HepG2 (cell line): ENCODE data around the gene SNRNP200. TPM values are rescaled to one million over a fixed set of nuclear protein-coding genes. Genes with fewer than 3 reads are reported as not detected.

ENCODE experiments used
- ATAC-seq: fragments of 200-7000 bp; cut with Tn5 transposase; 3 replicates; pipeline ENCODE4 v1.9.1; 2020; ENCODE audit warnings: mild to moderate bottlenecking, moderate library complexity
- BruUV-seq: library from RNA; stranded (reverse); fragments of 400-500 nt; replicated peaks from 2 replicates; lab custom pipeline; 2021; lab: Mats Ljungman, UMichigan
- CTCF ChIA-PET: fragments of 300-600 bp; formaldehyde crosslinking; extraction: SDS; loops from one replicate; lab custom pipeline; 2021; ENCODE audit warnings: low total read pairs, inconsistent platforms, low intra/inter-chr PET ratio; lab: Yijun Ruan, JAX
- POLR2A ChIA-PET: fragments of 350-600 bp; sonication (Branson Sonifier 250); formaldehyde crosslinking; loops from one replicate; lab custom pipeline; 2020; ENCODE audit warnings: antibody characterized with exemption, inconsistent platforms; lab: Yijun Ruan, JAX
- DNase-seq: peaks from one replicate; pipeline ENCODE4 v3.0.0-alpha.2; 2015; ENCODE audit warnings: low spot score
- FAIRE-seq: peaks from 3 replicates; lab custom pipeline; 2011; peaks lifted over from hg19 to GRCh38; lab: Jason Lieb, UNC
- H2AFZ ChIP-seq: one replicate; pipeline ENCODE4 v1.6.1; 2011; ENCODE audit warnings: low read length, inconsistent platforms
- H3K27ac ChIP-seq: fragments of 300-600 bp; 3 replicates; pipeline ENCODE4 v1.8.0; 2011; ENCODE audit warnings: mixed run types, mild to moderate bottlenecking, mixed read lengths, low read length, inconsistent platforms; ENCODE audit not compliant: insufficient read depth; ENCODE audit errors: extremely low read length
- H3K27me3 ChIP-seq, 2 experiments: fragments of 200-600 bp in 1 of 2; 2 replicates in 1 of 2; 3 replicates in 1 of 2; pipeline versions ENCODE4 v1.6.0 to v1.8.0; 2011; ENCODE audit warnings: low read length in 2 of 2, mild to moderate bottlenecking in 2 of 2, moderate library complexity in 2 of 2, inconsistent platforms in 1 of 2; ENCODE audit not compliant: insufficient read depth in 2 of 2, control insufficient read depth in 1 of 2
- H3K36me3 ChIP-seq, 2 experiments: fragments of 200-600 bp in 1 of 2; replicated peaks in 1 of 2; 2 replicates in 1 of 2; 3 replicates in 1 of 2; pipeline versions ENCODE4 v1.5.1 to v1.8.0; 2011; ENCODE audit warnings: low read length in 2 of 2, inconsistent platforms in 1 of 2; ENCODE audit not compliant: insufficient read depth in 2 of 2, control insufficient read depth in 1 of 2
- H3K4me1 ChIP-seq: 2 replicates; pipeline ENCODE4 v1.5.1; 2012; ENCODE audit warnings: low read length, inconsistent platforms; ENCODE audit not compliant: insufficient read depth
- H3K4me2 ChIP-seq: 2 replicates; pipeline ENCODE4 v1.6.0; 2011; ENCODE audit warnings: low read depth, low read length, inconsistent platforms
- H3K4me3 ChIP-seq, 3 experiments: fragments of 200-600 bp in 1 of 3; sonication (generic), shearing (Covaris generic) in 1 of 3; replicated peaks in 1 of 3; 2 replicates each; pipeline ENCODE4 v1.5.1; 2011 to 2016; ENCODE audit warnings: low read length in 3 of 3, inconsistent platforms in 2 of 3, low read depth in 2 of 3, mild to moderate bottlenecking in 2 of 3, control low read depth in 1 of 3, mixed read lengths in 1 of 3; ENCODE audit not compliant: insufficient read depth in 1 of 3
- H3K79me2 ChIP-seq: one replicate; pipeline ENCODE4 v1.6.1; 2011; ENCODE audit warnings: low read length, inconsistent platforms; ENCODE audit not compliant: insufficient read depth
- H3K9ac ChIP-seq: 2 replicates; pipeline ENCODE4 v1.6.0; 2011; ENCODE audit warnings: mild to moderate bottlenecking, low read depth, low read length, inconsistent platforms; ENCODE audit not compliant: insufficient read depth
- H3K9me3 ChIP-seq: 2 replicates; pipeline ENCODE4 v1.5.1; 2012; ENCODE audit warnings: mild to moderate bottlenecking, low read length
- H4K20me1 ChIP-seq: 2 replicates; pipeline ENCODE4 v1.6.0; 2011; ENCODE audit warnings: inconsistent platforms, mild to moderate bottlenecking, low read length, moderate library complexity; ENCODE audit not compliant: insufficient read depth
- BRCA1 ChIP-seq: sonication (generic); formaldehyde crosslinking; IDR thresholded peaks from 2 replicates; pipeline ENCODE4 v1.4.0; 2020; ENCODE audit warnings: missing genetic modification reagents
- CBX2 ChIP-seq, 2 experiments: fragments of 200-600 bp in 1 of 2; sonication (generic); formaldehyde crosslinking in 1 of 2; IDR thresholded peaks; 2 replicates each; pipeline versions ENCODE4 v1.7.0 to v1.8.1; 2018 to 2022; ENCODE audit warnings: low read depth in 2 of 2, low read length in 1 of 2, mild to moderate bottlenecking in 1 of 2, missing genetic modification reagents in 1 of 2
- HNRNPL ChIP-seq: fragments of 200-400 bp; formaldehyde crosslinking; IDR thresholded peaks from 2 replicates; pipeline ENCODE4 v1.6.1; 2017; ENCODE audit warnings: mild to moderate bottlenecking, low read depth, low read length
- JUND ChIP-seq: sonication (generic); formaldehyde crosslinking; IDR thresholded peaks from 2 replicates; pipeline ENCODE4 v1.8.0; 2022; ENCODE audit warnings: mild to moderate bottlenecking, missing genetic modification reagents
- KMT2B ChIP-seq: IDR thresholded peaks from 2 replicates; pipeline ENCODE4 v1.6.1; 2016; ENCODE audit warnings: missing genetic modification reagents, missing compliant biosample characterization
- SOX6 ChIP-seq, 2 experiments: fragments of 450-650 bp in 1 of 2; sonication (generic) in 1 of 2; formaldehyde crosslinking in 1 of 2; IDR thresholded peaks; 2 replicates each; pipeline versions ENCODE4 v1.4.0 to v1.6.1; 2017 to 2020; ENCODE audit warnings: antibody characterized with exemption in 1 of 2, mild to moderate bottlenecking in 1 of 2, missing genetic modification reagents in 1 of 2
- TFDP1 ChIP-seq: IDR thresholded peaks from 2 replicates; pipeline ENCODE4 v1.6.1; 2016; ENCODE audit warnings: missing compliant biosample characterization, missing genetic modification reagents, borderline replicate concordance
- THAP11 ChIP-seq: IDR thresholded peaks from 2 replicates; pipeline ENCODE4 v1.6.1; 2016; ENCODE audit warnings: missing biosample characterization, missing genetic modification reagents
- ZFX ChIP-seq: sonication (generic); formaldehyde crosslinking; IDR thresholded peaks from 2 replicates; pipeline ENCODE4 v1.4.0; 2020; ENCODE audit warnings: mild to moderate bottlenecking, low read depth, missing genetic modification reagents, moderate library complexity
- ZFYVE20 ChIP-seq: sonication (generic); formaldehyde crosslinking; IDR thresholded peaks from 2 replicates; pipeline ENCODE4 v1.8.0; 2023; ENCODE audit warnings: low read depth, mild to moderate bottlenecking, moderate library complexity, missing genetic modification reagents, borderline replicate concordance
- ZNF20 ChIP-seq: sonication (generic); formaldehyde crosslinking; IDR thresholded peaks from 2 replicates; pipeline ENCODE4 v1.4.0; 2020; ENCODE audit warnings: mild to moderate bottlenecking, moderate library complexity, missing genetic modification reagents
- ZNF33B ChIP-seq: sonication (generic); formaldehyde crosslinking; IDR thresholded peaks from 2 replicates; pipeline ENCODE4 v1.5.1; 2020; ENCODE audit warnings: mild to moderate bottlenecking, missing genetic modification reagents
- ZNF431 ChIP-seq: sonication (generic); formaldehyde crosslinking; IDR thresholded peaks from 2 replicates; pipeline ENCODE4 v1.9.0; 2022; ENCODE audit warnings: missing genetic modification reagents, low read depth, mild to moderate bottlenecking, borderline replicate concordance
- ZNF562 ChIP-seq: sonication (generic); formaldehyde crosslinking; IDR thresholded peaks from 2 replicates; pipeline ENCODE4 v1.8.0; 2022; ENCODE audit warnings: missing genetic modification reagents, borderline replicate concordance
- ZNF788 ChIP-seq: sonication (generic); formaldehyde crosslinking; IDR thresholded peaks from 2 replicates; pipeline ENCODE4 v1.5.0; 2020; ENCODE audit warnings: mild to moderate bottlenecking, missing genetic modification reagents, borderline replicate concordance
- WGBS: methylation state at CpG from one replicate; pipeline ENCODE4 v1.1.6; 2017; ENCODE audit warnings: low lambda C conversion rate; 5-methylcytosine and 5-hydroxymethylcytosine counted together
- in situ Hi-C: cut with HindIII; loops from 2 replicates; pipeline ENCODE4 v1.10.0; 2017; ENCODE audit warnings: low pct_unique_long_range_greater_than_20kb; ENCODE audit not compliant: extremely low pct_ligation_motif_present
- intact Hi-C: fragments of 100-400 bp; cut with micrococcal nuclease; formaldehyde crosslinking; loops from one replicate; pipeline ENCODE4 v1.10.0; 2022; ENCODE audit not compliant: unreplicated experiment
- polyA plus RNA-seq, 8 experiments: library from polyadenylated mRNA; depleted of rRNA in 3 of 8; stranded (reverse) in 7 of 8; unstranded in 1 of 8; fragments of >200 nt; fragmentation: Illumina TruSeq in 4 of 8; extraction: Trizol in 4 of 8; gene quantifications; 2 replicates each; pipeline versions ENCODE4 v1.2.1 to v1.2.3, GENCODE V29; 2011 to 2016; ENCODE audit warnings: low read depth in 4 of 8, missing spikeins in 1 of 8, mixed read lengths in 1 of 8; ENCODE audit not compliant: insufficient read depth in 1 of 8
- total RNA-seq, 5 experiments: library from RNA; depleted of rRNA; stranded (reverse); fragments of >200 nt; fragmentation: Illumina TruSeq; extraction: Trizol; gene quantifications; 2 replicates each; pipeline ENCODE4 v1.2.3, GENCODE V29; 2016; ENCODE audit warnings: low read depth in 1 of 5
- TF ChIP-seq, protein P1 (sequence below): sonication (generic); formaldehyde crosslinking; IDR thresholded peaks from 2 replicates; pipeline ENCODE4 v1.4.0; 2020; ENCODE audit warnings: missing genetic modification reagents

SNRNP200 gene
- total and polyA plus RNA-seq, 2 of the 13 experiments (the other 11 are each of a cell fraction or from before 2014, with no cell fraction given) = 99.0 to 232 TPM

- TF ChIP-seq THAP11 (CRISPR knock-in tag) = no peak; the same call in 1 of the 2 replicates
- no peak for TF ChIP-seq SOX6 (IDR thresholded peaks at IDR 0.05)
- TF ChIP-seq SOX6 (CRISPR knock-in tag; IDR thresholded peaks at IDR 0.05) = 0 out of 2 replicates have a peak, but pooled peaks have one; percentile 15
- TF ChIP-seq TFDP1 (CRISPR knock-in tag) = 0 out of 2 replicates have a peak, but pooled peaks have one; percentile 58
- TF ChIP-seq ZFX (CRISPR knock-in tag) = peak; percentile 85
Observed at GRCh38 chr2:96325041-96325883, 19.9 kb upstream of the SNRNP200 start, which contains the start of gene ITPRIPL1 (continued).

- intact Hi-C loops (loop anchor here (1.0 to 10.0 kb wide), 2 partner anchors 19 to 120 kb away; partner anchors contain the start of genes SNRNP200 and STARD7), in situ Hi-C loops (no loop called here)
- Histone ChIP-seq H3K27me3 (peaks cover 7 to 29% of the 10 kb centered on the region in 2 experiments; a peak in 4 of 5 replicates), H2AFZ (peak overlapping the region; percentile 89), H3K27ac (no peak overlapping the region), H3K79me2 (no peaks in the 10 kb centered on the region), H3K9ac (peak overlapping the region; percentile 59), H3K9me3 (no peaks in the 10 kb centered on the region), H3K4me1 (peaks cover 49% of the 10 kb centered on the region), H3K36me3 (peaks cover 5 to 15% of the 10 kb centered on the region in 2 experiments; a peak in 4 of 5 replicates), H3K4me2 (peak overlapping the region; percentile 86), H4K20me1 (no peaks in the 10 kb centered on the region), H3K4me3 (peak overlapping the region; percentile 73 to 77 (median 76))
- CTCF ChIA-PET = no interaction called here
- BruUV-seq = no TSS peak
- 10% methylated on average over 6 of the region's 6 CpGs for WGBS
- no peak for FAIRE-seq
- POLR2A ChIA-PET = interaction anchor here (0.8 to 3.6 kb wide), 4 partner anchors 10 to 63 kb away, joined by 3 to 43 read pairs (median 12); partner anchors contain the start of genes NCAPH and SNRNP200
- ATAC-seq = peak; percentile 2; the same call in 2 of the 3 replicates
- DNase-seq = no peak
- TF ChIP-seq ZNF431 (CRISPR knock-in tag) (no peak), ZNF20 (CRISPR knock-in tag) (no peak), KMT2B (CRISPR knock-in tag) (no peak), ZNF33B (CRISPR knock-in tag) (no peak), HNRNPL (no peak), ZFYVE20 (CRISPR knock-in tag) (0 out of 2 replicates have a peak, but pooled peaks have one; percentile 4), JUND (no peak), ZNF788 (CRISPR knock-in tag) (0 out of 2 replicates have a peak, but pooled peaks have one; percentile 14), ZNF562 (CRISPR knock-in tag) (no peak), BRCA1 (no peak), CBX2 (IDR thresholded peaks at IDR 0.05; ENCODE audit: low read depth, low read length) (peak; percentile 48; the same call in 1 of the 2 replicates), CBX2 (CRISPR knock-in tag; IDR thresholded peaks at IDR 0.05; ENCODE audit: low read depth) (no peak)
- TF ChIP-seq, protein P1, sequence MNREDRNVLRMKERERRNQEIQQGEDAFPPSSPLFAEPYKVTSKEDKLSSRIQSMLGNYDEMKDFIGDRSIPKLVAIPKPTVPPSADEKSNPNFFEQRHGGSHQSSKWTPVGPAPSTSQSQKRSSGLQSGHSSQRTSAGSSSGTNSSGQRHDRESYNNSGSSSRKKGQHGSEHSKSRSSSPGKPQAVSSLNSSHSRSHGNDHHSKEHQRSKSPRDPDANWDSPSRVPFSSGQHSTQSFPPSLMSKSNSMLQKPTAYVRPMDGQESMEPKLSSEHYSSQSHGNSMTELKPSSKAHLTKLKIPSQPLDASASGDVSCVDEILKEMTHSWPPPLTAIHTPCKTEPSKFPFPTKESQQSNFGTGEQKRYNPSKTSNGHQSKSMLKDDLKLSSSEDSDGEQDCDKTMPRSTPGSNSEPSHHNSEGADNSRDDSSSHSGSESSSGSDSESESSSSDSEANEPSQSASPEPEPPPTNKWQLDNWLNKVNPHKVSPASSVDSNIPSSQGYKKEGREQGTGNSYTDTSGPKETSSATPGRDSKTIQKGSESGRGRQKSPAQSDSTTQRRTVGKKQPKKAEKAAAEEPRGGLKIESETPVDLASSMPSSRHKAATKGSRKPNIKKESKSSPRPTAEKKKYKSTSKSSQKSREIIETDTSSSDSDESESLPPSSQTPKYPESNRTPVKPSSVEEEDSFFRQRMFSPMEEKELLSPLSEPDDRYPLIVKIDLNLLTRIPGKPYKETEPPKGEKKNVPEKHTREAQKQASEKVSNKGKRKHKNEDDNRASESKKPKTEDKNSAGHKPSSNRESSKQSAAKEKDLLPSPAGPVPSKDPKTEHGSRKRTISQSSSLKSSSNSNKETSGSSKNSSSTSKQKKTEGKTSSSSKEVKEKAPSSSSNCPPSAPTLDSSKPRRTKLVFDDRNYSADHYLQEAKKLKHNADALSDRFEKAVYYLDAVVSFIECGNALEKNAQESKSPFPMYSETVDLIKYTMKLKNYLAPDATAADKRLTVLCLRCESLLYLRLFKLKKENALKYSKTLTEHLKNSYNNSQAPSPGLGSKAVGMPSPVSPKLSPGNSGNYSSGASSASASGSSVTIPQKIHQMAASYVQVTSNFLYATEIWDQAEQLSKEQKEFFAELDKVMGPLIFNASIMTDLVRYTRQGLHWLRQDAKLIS = no peak
Observed at GRCh38 chr2:96324721-96325040, 19.3 kb upstream of the SNRNP200 start.
